ENCODE measurements around the gene NPB.

NPB gene

GRCh38 chr17:81909966-81910839, 8.2 kb downstream of the NPB start:
- Histone ChIP-seq H3K9me2 (replicated peaks; ENCODE audit: insufficient read depth, low read length) (no peaks in the 10 kb centered on the region), H2AFZ (ENCODE audit: low read length) (peak overlapping the region; percentile 80), H3K79me2 (ENCODE audit: low read length) (peaks cover 26% of the 10 kb centered on the region), H3K4me2 (ENCODE audit: low read depth, low read length) (peak overlapping the region; percentile 97), H3K9me3 (replicated peaks; ENCODE audit: insufficient read depth, low read length) (no peaks in the 10 kb centered on the region), H3K27me3 (replicated peaks; ENCODE audit: insufficient read depth, low read length) (no peaks in the 10 kb centered on the region), H4K20me1 (ENCODE audit: insufficient read depth, low read length) (no peaks in the 10 kb centered on the region), H3K4me3 (ENCODE audit: low read length) (peak overlapping the region; percentile 96), H3K4me1 (ENCODE audit: low read length) (peaks cover 7% of the 10 kb centered on the region), H3F3A (ENCODE audit: insufficient read depth, low read length) (no peaks in the 10 kb centered on the region; the same call in 1 of the 2 replicates), H3K27ac (ENCODE audit: low read length) (peak overlapping the region; percentile 10; the same call in 1 of the 2 replicates), H3K36me3 (replicated peaks; ENCODE audit: insufficient read depth, low read length) (peaks cover 11% of the 10 kb centered on the region; the same call in 1 of the 2 replicates), H3K9ac (ENCODE audit: low read length) (peak overlapping the region; percentile 71; the same call in 1 of the 2 replicates)
- DNase-seq: no peak
- TF ChIP-seq EZH2phosphoT487 (IDR thresholded peaks at IDR 0.05; ENCODE audit: low read length) (no peak), EZH2 (optimal IDR thresholded peaks at IDR 0.05; ENCODE audit: low read depth, low read length) (no peak)
- TF ChIP-seq, protein P1, sequence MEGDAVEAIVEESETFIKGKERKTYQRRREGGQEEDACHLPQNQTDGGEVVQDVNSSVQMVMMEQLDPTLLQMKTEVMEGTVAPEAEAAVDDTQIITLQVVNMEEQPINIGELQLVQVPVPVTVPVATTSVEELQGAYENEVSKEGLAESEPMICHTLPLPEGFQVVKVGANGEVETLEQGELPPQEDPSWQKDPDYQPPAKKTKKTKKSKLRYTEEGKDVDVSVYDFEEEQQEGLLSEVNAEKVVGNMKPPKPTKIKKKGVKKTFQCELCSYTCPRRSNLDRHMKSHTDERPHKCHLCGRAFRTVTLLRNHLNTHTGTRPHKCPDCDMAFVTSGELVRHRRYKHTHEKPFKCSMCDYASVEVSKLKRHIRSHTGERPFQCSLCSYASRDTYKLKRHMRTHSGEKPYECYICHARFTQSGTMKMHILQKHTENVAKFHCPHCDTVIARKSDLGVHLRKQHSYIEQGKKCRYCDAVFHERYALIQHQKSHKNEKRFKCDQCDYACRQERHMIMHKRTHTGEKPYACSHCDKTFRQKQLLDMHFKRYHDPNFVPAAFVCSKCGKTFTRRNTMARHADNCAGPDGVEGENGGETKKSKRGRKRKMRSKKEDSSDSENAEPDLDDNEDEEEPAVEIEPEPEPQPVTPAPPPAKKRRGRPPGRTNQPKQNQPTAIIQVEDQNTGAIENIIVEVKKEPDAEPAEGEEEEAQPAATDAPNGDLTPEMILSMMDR (IDR thresholded peaks at IDR 0.05; ENCODE audit: low read length): no peak

DNA sequence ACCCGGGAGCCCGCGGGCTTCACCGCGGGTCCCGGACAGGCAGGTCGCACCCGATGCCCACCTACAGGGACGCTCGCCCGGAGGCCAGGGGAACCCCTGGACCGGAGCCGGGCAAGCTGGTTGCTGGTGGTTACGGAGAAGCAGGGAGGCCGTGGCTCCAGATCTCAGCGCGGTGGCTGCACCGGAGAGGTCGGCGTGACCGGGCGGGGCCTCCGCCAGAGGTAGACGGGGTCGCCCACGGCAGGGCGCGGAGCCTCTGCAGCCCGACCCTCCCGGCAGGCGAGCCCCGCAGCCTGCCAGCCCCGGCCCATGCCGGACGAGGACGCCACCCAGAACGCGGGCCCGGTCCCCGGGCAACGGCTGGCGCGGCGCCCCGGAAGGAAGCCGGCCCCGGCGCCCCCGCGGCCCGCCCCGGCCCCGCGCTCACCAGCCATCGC, 8.8 kb downstream of the NPB start:
- Histone ChIP-seq H3K9ac (ENCODE audit: low read length) (peak overlapping the region; percentile 71; the same call in 1 of the 2 replicates), H2AFZ (ENCODE audit: low read length) (peak overlapping the region; percentile 80), H3K9me2 (replicated peaks; ENCODE audit: insufficient read depth, low read length) (no peaks in the 10 kb centered on the region), H3K4me1 (ENCODE audit: low read length) (peaks cover 7% of the 10 kb centered on the region), H3K27me3 (replicated peaks; ENCODE audit: insufficient read depth, low read length) (no peaks in the 10 kb centered on the region), H3K9me3 (replicated peaks; ENCODE audit: insufficient read depth, low read length) (no peaks in the 10 kb centered on the region), H3K4me2 (ENCODE audit: low read depth, low read length) (peak overlapping the region; percentile 97), H3K36me3 (replicated peaks; ENCODE audit: insufficient read depth, low read length) (peaks cover 11% of the 10 kb centered on the region; the same call in 1 of the 2 replicates), H3K79me2 (ENCODE audit: low read length) (peaks cover 33% of the 10 kb centered on the region), H3K4me3 (ENCODE audit: low read length) (peak overlapping the region; percentile 96), H3K27ac (ENCODE audit: low read length) (peak overlapping the region; percentile 10; the same call in 1 of the 2 replicates), H4K20me1 (ENCODE audit: insufficient read depth, low read length) (no peaks in the 10 kb centered on the region), H3F3A (ENCODE audit: insufficient read depth, low read length) (no peaks in the 10 kb centered on the region; the same call in 1 of the 2 replicates)
- no peak for DNase-seq
- TF ChIP-seq, protein P1 (IDR thresholded peaks at IDR 0.05; ENCODE audit: low read length): no peak

- Histone ChIP-seq H3K9me2 (replicated peaks; ENCODE audit: insufficient read depth, low read length) (no peaks in the 10 kb centered on the region), H3K4me2 (ENCODE audit: low read depth, low read length) (peak within 1 kb of the TSS; percentile 97), H3K9ac (ENCODE audit: low read length) (peak within 1 kb of the TSS; percentile 71; the same call in 1 of the 2 replicates), H3K79me2 (ENCODE audit: low read length) (peaks cover 39% of the 10 kb centered on the region), H3K9me3 (replicated peaks; ENCODE audit: insufficient read depth, low read length) (no peaks in the 10 kb centered on the region), H3K4me1 (ENCODE audit: low read length) (peaks cover 7% of the 10 kb centered on the region), H3K36me3 (replicated peaks; ENCODE audit: insufficient read depth, low read length) (peaks cover 11% of the 10 kb centered on the region; the same call in 1 of the 2 replicates), H4K20me1 (ENCODE audit: insufficient read depth, low read length) (no peaks in the 10 kb centered on the region), H2AFZ (ENCODE audit: low read length) (peak within 1 kb of the TSS; percentile 80), H3F3A (ENCODE audit: insufficient read depth, low read length) (no peaks in the 10 kb centered on the region; the same call in 1 of the 2 replicates), H3K4me3 (ENCODE audit: low read length) (peak within 1 kb of the TSS; percentile 96), H3K27me3 (replicated peaks; ENCODE audit: insufficient read depth, low read length) (no peaks in the 10 kb centered on the region), H3K27ac (ENCODE audit: low read length) (peak within 1 kb of the TSS; percentile 10; the same call in 1 of the 2 replicates)
- TF ChIP-seq EZH2phosphoT487 (IDR thresholded peaks at IDR 0.05; ENCODE audit: low read length): no peak
- TF ChIP-seq EZH2 (optimal IDR thresholded peaks at IDR 0.05; ENCODE audit: low read depth, low read length): no peak
- TF ChIP-seq, protein P1 (IDR thresholded peaks at IDR 0.05; ENCODE audit: low read length): peak; percentile 27; the same call in 1 of the 2 replicates
- peak; percentile 95 for DNase-seq
Observed at GRCh38 chr17:81911277-81911961, 9.4 kb downstream of the NPB start, which contains the start of gene PCYT2. Gene PCYT2, minus strand, starts transcription at chr17:81911399. Its CDS starts 44 bp downstream, at chr17:81911355.
